ENCODE results near the gene SLC5A10.

DNA sequence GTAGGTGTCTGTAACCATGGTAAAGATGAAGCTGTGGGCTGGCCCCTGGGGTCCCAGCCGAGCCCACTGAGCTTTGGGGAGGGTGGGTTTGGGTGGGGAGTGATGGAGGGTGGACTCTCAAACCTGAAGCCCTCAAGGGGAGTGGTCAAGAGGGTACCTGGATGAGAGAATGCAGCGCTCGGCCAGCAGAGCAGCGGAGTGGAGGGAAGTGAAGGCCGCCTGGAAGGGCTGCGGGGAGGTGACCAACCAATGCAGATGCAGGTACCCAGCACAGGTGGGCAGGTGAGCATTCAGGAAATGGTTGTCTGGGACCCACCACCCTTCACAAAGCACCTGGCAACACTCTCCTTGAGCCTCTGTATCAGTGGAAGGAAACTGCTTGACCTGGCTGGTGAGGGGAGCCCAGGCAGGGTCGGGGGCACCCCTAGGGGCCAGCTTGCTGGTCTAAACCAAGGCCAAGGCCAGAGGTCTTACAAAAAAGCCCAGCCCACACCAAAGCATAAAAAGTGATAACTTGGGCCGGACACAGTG, 3.4 kb upstream of the SLC5A10 start:
- TF ChIP-seq POLR2A (IDR thresholded peaks at IDR 0.05) = no peak
- TF ChIP-seq, protein P1, sequence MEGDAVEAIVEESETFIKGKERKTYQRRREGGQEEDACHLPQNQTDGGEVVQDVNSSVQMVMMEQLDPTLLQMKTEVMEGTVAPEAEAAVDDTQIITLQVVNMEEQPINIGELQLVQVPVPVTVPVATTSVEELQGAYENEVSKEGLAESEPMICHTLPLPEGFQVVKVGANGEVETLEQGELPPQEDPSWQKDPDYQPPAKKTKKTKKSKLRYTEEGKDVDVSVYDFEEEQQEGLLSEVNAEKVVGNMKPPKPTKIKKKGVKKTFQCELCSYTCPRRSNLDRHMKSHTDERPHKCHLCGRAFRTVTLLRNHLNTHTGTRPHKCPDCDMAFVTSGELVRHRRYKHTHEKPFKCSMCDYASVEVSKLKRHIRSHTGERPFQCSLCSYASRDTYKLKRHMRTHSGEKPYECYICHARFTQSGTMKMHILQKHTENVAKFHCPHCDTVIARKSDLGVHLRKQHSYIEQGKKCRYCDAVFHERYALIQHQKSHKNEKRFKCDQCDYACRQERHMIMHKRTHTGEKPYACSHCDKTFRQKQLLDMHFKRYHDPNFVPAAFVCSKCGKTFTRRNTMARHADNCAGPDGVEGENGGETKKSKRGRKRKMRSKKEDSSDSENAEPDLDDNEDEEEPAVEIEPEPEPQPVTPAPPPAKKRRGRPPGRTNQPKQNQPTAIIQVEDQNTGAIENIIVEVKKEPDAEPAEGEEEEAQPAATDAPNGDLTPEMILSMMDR (IDR thresholded peaks at IDR 0.05) = no peak
